WTC11 (cell line): Measurements from ENCODE around the gene GNG3. TPM values are rescaled to one million over a fixed set of nuclear protein-coding genes. Genes with fewer than 3 reads are reported as not detected.

Experiments used
- ATAC-seq: fragments of 200-7000 bp; cut with Tn5 transposase; 2 replicates; pipeline ENCODE4 v1.10.0; 2021; ENCODE audit warnings: mild to moderate bottlenecking, moderate library complexity
- CTCF ChIA-PET: fragments of 300-600 bp; sonication (Branson Sonifier 250); formaldehyde crosslinking; loops from one replicate; lab custom pipeline; 2021; ENCODE audit warnings: antibody characterized with exemption; lab: Charles Lee
- POLR2A ChIA-PET: fragments of 350-600 bp; sonication (Branson Sonifier 250); formaldehyde crosslinking; loops from one replicate; lab custom pipeline; 2021; ENCODE audit warnings: antibody characterized with exemption; lab: Charles Lee
- DNase-seq: peaks from one replicate; pipeline ENCODE4 v3.0.0; 2021; ENCODE audit warnings: low spot score
- H3K27ac Mint-ChIP-seq: 2 replicates; pipeline ENCODE4 v1.8.0; 2021; ENCODE audit warnings: mixed read lengths
- H3K27me3 Mint-ChIP-seq: 2 replicates; pipeline ENCODE4 v1.8.0; 2021; ENCODE audit warnings: low read depth, mild to moderate bottlenecking, moderate library complexity, mixed read lengths
- H3K36me3 Mint-ChIP-seq: 2 replicates; pipeline ENCODE4 v1.8.0; 2021; ENCODE audit warnings: mixed read lengths
- H3K4me1 Mint-ChIP-seq: 2 replicates; pipeline ENCODE4 v1.8.0; 2022; ENCODE audit warnings: mixed read lengths
- H3K4me3 Mint-ChIP-seq: 2 replicates; pipeline ENCODE4 v1.8.0; 2021; ENCODE audit warnings: mild to moderate bottlenecking, moderate library complexity, mixed read lengths
- H3K9me3 Mint-ChIP-seq: 2 replicates; pipeline ENCODE4 v1.8.0; 2021; ENCODE audit warnings: mixed read lengths
- ATF1 ChIP-seq: sonication (generic); formaldehyde crosslinking; IDR thresholded peaks from 2 replicates; pipeline ENCODE4 v1.8.1; 2023; ENCODE audit warnings: mild to moderate bottlenecking, moderate library complexity, missing genetic modification reagents
- CBFB ChIP-seq: sonication (generic); formaldehyde crosslinking; IDR thresholded peaks from 2 replicates; pipeline ENCODE4 v1.8.1; 2022; ENCODE audit warnings: mild to moderate bottlenecking, low read depth, missing genetic modification reagents
- ELF4 ChIP-seq: sonication (generic); formaldehyde crosslinking; IDR thresholded peaks from 2 replicates; pipeline ENCODE4 v1.8.1; 2022; ENCODE audit warnings: low read depth, mild to moderate bottlenecking, moderate library complexity, missing genetic modification reagents
- EMX1 ChIP-seq: fragments of 250-450 bp; sonication (Bioruptor Pico); IDR thresholded peaks from 2 replicates; pipeline ENCODE4 v1.8.0; 2021; ENCODE audit warnings: mild to moderate bottlenecking
- ERG ChIP-seq: fragments of 250-450 bp; sonication (Bioruptor Pico); IDR thresholded peaks from 2 replicates; pipeline ENCODE4 v1.8.0; 2021; ENCODE audit warnings: mild to moderate bottlenecking
- HMGXB4 ChIP-seq: sonication (generic); formaldehyde crosslinking; IDR thresholded peaks from 2 replicates; pipeline ENCODE4 v1.8.1; 2023; ENCODE audit warnings: mild to moderate bottlenecking, moderate library complexity, missing genetic modification reagents
- MYBL2 ChIP-seq: sonication (generic); formaldehyde crosslinking; IDR thresholded peaks from 2 replicates; pipeline ENCODE4 v1.8.1; 2023; ENCODE audit warnings: mild to moderate bottlenecking, moderate library complexity, missing genetic modification reagents
- NFYB ChIP-seq: sonication (generic); formaldehyde crosslinking; conservative IDR thresholded peaks from 2 replicates; pipeline ENCODE4 v1.8.0; 2022; ENCODE audit warnings: low read depth, missing genetic modification reagents
- NR2C2 ChIP-seq: sonication (generic); formaldehyde crosslinking; IDR thresholded peaks from 2 replicates; pipeline ENCODE4 v1.8.0; 2022; ENCODE audit warnings: mild to moderate bottlenecking, missing genetic modification reagents
- SMAD4 ChIP-seq: sonication (generic); formaldehyde crosslinking; IDR thresholded peaks from 2 replicates; pipeline ENCODE4 v1.8.0; 2022; ENCODE audit warnings: mild to moderate bottlenecking, missing genetic modification reagents
- TEAD4 ChIP-seq: sonication (generic); formaldehyde crosslinking; IDR thresholded peaks from 2 replicates; pipeline ENCODE4 v1.8.0; 2022; ENCODE audit warnings: mild to moderate bottlenecking, missing genetic modification reagents
- ZBTB21 ChIP-seq: sonication (generic); formaldehyde crosslinking; IDR thresholded peaks from 2 replicates; pipeline ENCODE4 v1.8.1; 2023; ENCODE audit warnings: mild to moderate bottlenecking, missing genetic modification reagents, borderline replicate concordance
- ZBTB43 ChIP-seq: sonication (generic); formaldehyde crosslinking; IDR thresholded peaks from 2 replicates; pipeline ENCODE4 v1.8.1; 2023; ENCODE audit warnings: mild to moderate bottlenecking, missing genetic modification reagents
- ZNF317 ChIP-seq: sonication (generic); formaldehyde crosslinking; IDR thresholded peaks from 2 replicates; pipeline ENCODE4 v1.8.1; 2023; ENCODE audit warnings: low read depth, mild to moderate bottlenecking, moderate library complexity, missing genetic modification reagents, borderline replicate concordance
- total RNA-seq: library from RNA; stranded (reverse); gene quantifications from 3 replicates; pipeline ENCODE4 v1.2.3, GENCODE V29; 2021
- TF ChIP-seq, protein P1 (sequence below): sonication (generic); formaldehyde crosslinking; IDR thresholded peaks from 2 replicates; pipeline ENCODE4 v1.8.0; 2022; ENCODE audit warnings: missing genetic modification reagents

The GNG3 gene
- total RNA-seq, 1 experiment from 2014 or later: 6.0 TPM

- 0 out of 2 replicates have a peak, but pooled peaks have one; percentile 31 for TF ChIP-seq EMX1 (CRISPR knock-in tag)
- TF ChIP-seq ERG (CRISPR knock-in tag): no peak
- peak; percentile 55; the same call in 1 of the 2 replicates for TF ChIP-seq NR2C2 (CRISPR knock-in tag)
- 0 out of 2 replicates have a peak, but pooled peaks have one; percentile 43 for TF ChIP-seq MYBL2
- no peak for TF ChIP-seq TEAD4 (CRISPR knock-in tag)
- TF ChIP-seq ZNF317 (CRISPR knock-in tag): peak; percentile 7; the same call in 1 of the 2 replicates
- 0 out of 2 replicates have a peak, but pooled peaks have one; percentile 41 for TF ChIP-seq ELF4
- TF ChIP-seq ZBTB21 (CRISPR knock-in tag): no peak
- no peak for TF ChIP-seq SMAD4 (CRISPR knock-in tag)
- TF ChIP-seq, protein P1, sequence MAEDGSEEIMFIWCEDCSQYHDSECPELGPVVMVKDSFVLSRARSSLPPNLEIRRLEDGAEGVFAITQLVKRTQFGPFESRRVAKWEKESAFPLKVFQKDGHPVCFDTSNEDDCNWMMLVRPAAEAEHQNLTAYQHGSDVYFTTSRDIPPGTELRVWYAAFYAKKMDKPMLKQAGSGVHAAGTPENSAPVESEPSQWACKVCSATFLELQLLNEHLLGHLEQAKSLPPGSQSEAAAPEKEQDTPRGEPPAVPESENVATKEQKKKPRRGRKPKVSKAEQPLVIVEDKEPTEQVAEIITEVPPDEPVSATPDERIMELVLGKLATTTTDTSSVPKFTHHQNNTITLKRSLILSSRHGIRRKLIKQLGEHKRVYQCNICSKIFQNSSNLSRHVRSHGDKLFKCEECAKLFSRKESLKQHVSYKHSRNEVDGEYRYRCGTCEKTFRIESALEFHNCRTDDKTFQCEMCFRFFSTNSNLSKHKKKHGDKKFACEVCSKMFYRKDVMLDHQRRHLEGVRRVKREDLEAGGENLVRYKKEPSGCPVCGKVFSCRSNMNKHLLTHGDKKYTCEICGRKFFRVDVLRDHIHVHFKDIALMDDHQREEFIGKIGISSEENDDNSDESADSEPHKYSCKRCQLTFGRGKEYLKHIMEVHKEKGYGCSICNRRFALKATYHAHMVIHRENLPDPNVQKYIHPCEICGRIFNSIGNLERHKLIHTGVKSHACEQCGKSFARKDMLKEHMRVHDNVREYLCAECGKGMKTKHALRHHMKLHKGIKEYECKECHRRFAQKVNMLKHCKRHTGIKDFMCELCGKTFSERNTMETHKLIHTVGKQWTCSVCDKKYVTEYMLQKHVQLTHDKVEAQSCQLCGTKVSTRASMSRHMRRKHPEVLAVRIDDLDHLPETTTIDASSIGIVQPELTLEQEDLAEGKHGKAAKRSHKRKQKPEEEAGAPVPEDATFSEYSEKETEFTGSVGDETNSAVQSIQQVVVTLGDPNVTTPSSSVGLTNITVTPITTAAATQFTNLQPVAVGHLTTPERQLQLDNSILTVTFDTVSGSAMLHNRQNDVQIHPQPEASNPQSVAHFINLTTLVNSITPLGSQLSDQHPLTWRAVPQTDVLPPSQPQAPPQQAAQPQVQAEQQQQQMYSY: no peak
- TF ChIP-seq ATF1 (CRISPR knock-in tag): no peak
- TF ChIP-seq HMGXB4: peak; percentile 79
- TF ChIP-seq CBFB (CRISPR knock-in tag): no peak
These were observed 19.8 kb downstream of the GNG3 start, which contains the start of gene HNRNPUL2 (continued) for GRCh38 chr11:62727165-62727871.

GRCh38 chr11:62727872-62728170, 20.3 kb downstream of the GNG3 start:
- Mint-ChIP-seq H3K9me3 (no peaks in the 10 kb centered on the region), H3K4me1 (peaks cover 25% of the 10 kb centered on the region), H3K36me3 (peaks cover 33% of the 10 kb centered on the region), H3K27me3 (peaks cover 4% of the 10 kb centered on the region; the same call in 1 of the 2 replicates), H3K4me3 (peak overlapping the region; percentile 98), H3K27ac (peak overlapping the region; percentile 100)
- ChIA-PET POLR2A (interaction anchor here (0.6 to 4.2 kb wide), 23 partner anchors 18 to 1183 kb away, joined by 3 to 34 read pairs (median 7); partner anchors contain the start of genes B3GAT3, BSCL2, C11orf98 and CSKMT), CTCF (interaction anchor here (0.7 to 7.6 kb wide), 25 partner anchors 9 to 1193 kb away, joined by 3 to 59 read pairs (median 4); partner anchors contain the start of genes BSCL2, GNG3, MTA2 and POLR2G)
- ATAC-seq (peak; percentile 69), DNase-seq (peak; percentile 84)
- TF ChIP-seq ZBTB43 (CRISPR knock-in tag) (no peak), NFYB (CRISPR knock-in tag) (peak; percentile 80)
